ENCODE data around the gene GPC6.

DNA sequence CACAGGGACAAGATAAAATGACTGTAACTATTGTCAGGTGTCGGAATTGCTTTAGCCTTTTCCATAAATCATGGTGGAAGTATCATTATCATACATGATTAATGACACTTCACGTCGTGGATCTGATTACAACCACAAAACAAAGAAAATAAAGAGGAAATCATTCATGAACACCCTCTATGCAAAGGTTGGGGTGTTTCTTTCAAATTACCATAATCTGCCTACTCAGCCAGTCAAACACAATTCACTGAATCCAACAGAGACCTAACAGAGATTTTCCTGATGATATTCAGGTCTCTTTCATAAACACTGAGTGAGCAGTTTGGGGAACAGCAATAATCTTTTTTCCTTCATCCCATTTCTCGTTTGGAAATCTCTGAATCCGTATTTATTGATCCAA, 627.3 kb downstream of the GPC6 start:
- TF ChIP-seq CTCF (IDR thresholded peaks at IDR 0.05) (no peak), POLR2A (IDR thresholded peaks at IDR 0.05) (no peak)

All from uterus (tissue), 2 donors.